NB4 (cell line): ENCODE measurements around the gene TAB2.

Experiments
- DNase-seq: peaks from one replicate; pipeline ENCODE4 v3.0.0; 2010; ENCODE audit warnings: low read depth
- H3K4me3 ChIP-seq: one replicate; pipeline ENCODE4 v1.5.1; 2011; ENCODE audit warnings: mild to moderate bottlenecking, low read depth, low read length, moderate library complexity
- CTCF ChIP-seq: IDR thresholded peaks from one replicate; pipeline ENCODE4 v1.5.1; 2012; ENCODE audit warnings: low read depth, low read length
- MAX ChIP-seq: IDR thresholded peaks from 2 replicates; pipeline ENCODE4 v1.6.1; 2011; ENCODE audit warnings: low read depth, low read length
- MYC ChIP-seq: IDR thresholded peaks from 2 replicates; pipeline ENCODE4 v1.6.1; 2011; ENCODE audit warnings: low read depth, low read length
- POLR2A ChIP-seq: IDR thresholded peaks from 2 replicates; pipeline ENCODE4 v1.6.1; 2011; ENCODE audit warnings: mild to moderate bottlenecking; ENCODE audit not compliant: insufficient read length; ENCODE audit errors: extremely low read depth

TAB2 gene

GRCh38 chr6:149305372-149305771 is 12.1 kb upstream of the TAB2 start:
- TF ChIP-seq MAX (no peak), MYC (no peak), POLR2A (no peak), CTCF (no peak)
- DNase-seq: no peak
- H3K4me3 ChIP-seq: no peak overlapping the region

- H3K4me3 ChIP-seq: no peak overlapping the region
- peak; percentile 55 for DNase-seq
- TF ChIP-seq POLR2A (no peak), MAX (no peak), MYC (no peak), CTCF (no peak)
These were observed 10.5 kb upstream of the TAB2 start for GRCh38 chr6:149306967-149307366.

- H3K4me3 ChIP-seq: no peak overlapping the region
- no peak for DNase-seq
- TF ChIP-seq MYC (no peak), MAX (no peak), CTCF (no peak), POLR2A (no peak)
These were observed 6.2 kb upstream of the TAB2 start for GRCh38 chr6:149311293-149311692.

- TF ChIP-seq MYC (no peak), MAX (no peak), POLR2A (no peak), CTCF (no peak)
- H3K4me3 ChIP-seq: no peak overlapping the region
- DNase-seq: no peak
These were observed 5.7 kb upstream of the TAB2 start for GRCh38 chr6:149311766-149312165.

GRCh38 chr6:149313070-149313469 is 4.4 kb upstream of the TAB2 start:
- H3K4me3 ChIP-seq: no peak overlapping the region
- peak; percentile 27 for DNase-seq
- no peak for TF ChIP-seq MYC
- TF ChIP-seq POLR2A: no peak
- TF ChIP-seq MAX: no peak
- no peak for TF ChIP-seq CTCF

- TF ChIP-seq MYC (no peak), CTCF (no peak), MAX (no peak), POLR2A (no peak)
- H3K4me3 ChIP-seq: no peak overlapping the region
- no peak for DNase-seq
These were observed 3.7 kb upstream of the TAB2 start for GRCh38 chr6:149313861-149314260.
